SK-N-SH treated with all-trans-retinoic acid at 6 μM for 48 hours (cell line): Measurements from ENCODE around the gene PODXL.

ENCODE experiments used
- ATAC-seq: fragments of 200-7000 bp; cut with Tn5 transposase; 3 replicates; pipeline ENCODE4 v1.9.1; 2020; ENCODE audit warnings: mild to moderate bottlenecking, moderate library complexity
- ARNTL ChIP-seq: fragments of 450-650 bp; formaldehyde crosslinking; IDR thresholded peaks from 2 replicates; pipeline ENCODE4 v1.5.0; 2020; ENCODE audit warnings: low read depth, mild to moderate bottlenecking, moderate library complexity, borderline replicate concordance
- BACH2 ChIP-seq: fragments of 250-450 bp; sonication (Bioruptor Pico); IDR thresholded peaks from 2 replicates; pipeline ENCODE4 v1.9.0; 2021; ENCODE audit warnings: mild to moderate bottlenecking, borderline replicate concordance
- CSDC2 ChIP-seq: fragments of 250-450 bp; sonication (Bioruptor Pico); IDR thresholded peaks from 2 replicates; pipeline ENCODE4 v1.5.0; 2020; ENCODE audit warnings: mild to moderate bottlenecking, moderate library complexity
- ESRRG ChIP-seq: fragments of 250-450 bp; sonication (Bioruptor Pico); IDR thresholded peaks from 2 replicates; pipeline ENCODE4 v1.6.1; 2021; ENCODE audit warnings: mild to moderate bottlenecking
- GLIS3 ChIP-seq: fragments of 250-450 bp; sonication (Bioruptor Pico); IDR thresholded peaks from 2 replicates; pipeline ENCODE4 v1.5.0; 2020; ENCODE audit warnings: mild to moderate bottlenecking, moderate library complexity
- ISL1 ChIP-seq: fragments of 250-450 bp; sonication (Bioruptor Pico); IDR thresholded peaks from 2 replicates; pipeline ENCODE4 v2.1.2; 2022; ENCODE audit warnings: mild to moderate bottlenecking, moderate library complexity
- OSR1 ChIP-seq: fragments of 250-450 bp; sonication (Bioruptor Pico); IDR thresholded peaks from 2 replicates; pipeline ENCODE4 v1.8.0; 2022; ENCODE audit warnings: moderate library complexity, mild to moderate bottlenecking, inconsistent platforms
- PPARA ChIP-seq: fragments of 250-450 bp; sonication (Bioruptor Pico); IDR thresholded peaks from 2 replicates; pipeline ENCODE4 v1.5.0; 2020; ENCODE audit warnings: mild to moderate bottlenecking, borderline replicate concordance
- RARB ChIP-seq: fragments of 250-450 bp; sonication (Bioruptor Pico); IDR thresholded peaks from 2 replicates; pipeline ENCODE4 v1.8.0; 2021; ENCODE audit warnings: mild to moderate bottlenecking, moderate library complexity
- SNAI2 ChIP-seq: fragments of 250-450 bp; sonication (Bioruptor Pico); IDR thresholded peaks from 2 replicates; pipeline ENCODE4 v1.5.0; 2020; ENCODE audit warnings: mild to moderate bottlenecking, moderate library complexity
- TCF4 ChIP-seq: fragments of 250-450 bp; sonication (Bioruptor Pico); IDR thresholded peaks from 2 replicates; pipeline ENCODE4 v1.8.0; 2021; ENCODE audit warnings: mild to moderate bottlenecking, moderate library complexity, borderline replicate concordance
- TOX ChIP-seq: fragments of 250-450 bp; sonication (Bioruptor Pico); IDR thresholded peaks from 2 replicates; pipeline ENCODE4 v1.8.0; 2021; ENCODE audit warnings: mild to moderate bottlenecking, moderate library complexity, borderline replicate concordance
- ZC3H10 ChIP-seq: fragments of 250-450 bp; sonication (Bioruptor Pico); IDR thresholded peaks from 2 replicates; pipeline ENCODE4 v1.5.1; 2021; ENCODE audit warnings: mild to moderate bottlenecking, moderate library complexity
- ZFP3 ChIP-seq: fragments of 250-450 bp; sonication (Bioruptor Pico); IDR thresholded peaks from 2 replicates; pipeline ENCODE4 v1.5.0; 2020; ENCODE audit warnings: mild to moderate bottlenecking, moderate library complexity
- ZFP30 ChIP-seq: fragments of 450-650 bp; formaldehyde crosslinking; IDR thresholded peaks from 2 replicates; pipeline ENCODE4 v1.5.0; 2022; ENCODE audit warnings: mild to moderate bottlenecking, moderate library complexity
- ZNF565 ChIP-seq: fragments of 450-650 bp; formaldehyde crosslinking; conservative IDR thresholded peaks from 2 replicates; pipeline ENCODE4 v1.5.0; 2020; ENCODE audit warnings: low read depth, mild to moderate bottlenecking, moderate library complexity
- ZNF70 ChIP-seq: fragments of 450-650 bp; formaldehyde crosslinking; IDR thresholded peaks from 2 replicates; pipeline ENCODE4 v1.5.0; 2020; ENCODE audit warnings: mild to moderate bottlenecking, moderate library complexity
- ZNF8 ChIP-seq: fragments of 450-650 bp; formaldehyde crosslinking; IDR thresholded peaks from 2 replicates; pipeline ENCODE4 v1.5.0; 2020; ENCODE audit warnings: mild to moderate bottlenecking, moderate library complexity
- TF ChIP-seq, protein P1 (sequence below): fragments of 250-450 bp; sonication (Bioruptor Pico); IDR thresholded peaks from 2 replicates; pipeline ENCODE4 v1.5.1; 2021; ENCODE audit warnings: mild to moderate bottlenecking, moderate library complexity
- TF ChIP-seq, protein P2 (sequence below): fragments of 250-450 bp; sonication (Bioruptor Pico); IDR thresholded peaks from 2 replicates; pipeline ENCODE4 v1.5.1; 2020; ENCODE audit warnings: low read depth, mild to moderate bottlenecking, moderate library complexity
- TF ChIP-seq, protein P3 (sequence below): fragments of 250-450 bp; sonication (Bioruptor Pico); IDR thresholded peaks from 2 replicates; pipeline ENCODE4 v1.5.0; 2020; ENCODE audit warnings: mild to moderate bottlenecking, moderate library complexity
- TF ChIP-seq, protein P4 (sequence below): fragments of 250-450 bp; sonication (Bioruptor Pico); IDR thresholded peaks from 2 replicates; pipeline ENCODE4 v1.8.0; 2021; ENCODE audit warnings: low read depth, mild to moderate bottlenecking, moderate library complexity, borderline replicate concordance
- TF ChIP-seq, protein P5 (sequence below): fragments of 250-450 bp; sonication (Bioruptor Pico); IDR thresholded peaks from 2 replicates; pipeline ENCODE4 v1.8.0; 2020; ENCODE audit warnings: mild to moderate bottlenecking, moderate library complexity, borderline replicate concordance

The PODXL gene

DNA sequence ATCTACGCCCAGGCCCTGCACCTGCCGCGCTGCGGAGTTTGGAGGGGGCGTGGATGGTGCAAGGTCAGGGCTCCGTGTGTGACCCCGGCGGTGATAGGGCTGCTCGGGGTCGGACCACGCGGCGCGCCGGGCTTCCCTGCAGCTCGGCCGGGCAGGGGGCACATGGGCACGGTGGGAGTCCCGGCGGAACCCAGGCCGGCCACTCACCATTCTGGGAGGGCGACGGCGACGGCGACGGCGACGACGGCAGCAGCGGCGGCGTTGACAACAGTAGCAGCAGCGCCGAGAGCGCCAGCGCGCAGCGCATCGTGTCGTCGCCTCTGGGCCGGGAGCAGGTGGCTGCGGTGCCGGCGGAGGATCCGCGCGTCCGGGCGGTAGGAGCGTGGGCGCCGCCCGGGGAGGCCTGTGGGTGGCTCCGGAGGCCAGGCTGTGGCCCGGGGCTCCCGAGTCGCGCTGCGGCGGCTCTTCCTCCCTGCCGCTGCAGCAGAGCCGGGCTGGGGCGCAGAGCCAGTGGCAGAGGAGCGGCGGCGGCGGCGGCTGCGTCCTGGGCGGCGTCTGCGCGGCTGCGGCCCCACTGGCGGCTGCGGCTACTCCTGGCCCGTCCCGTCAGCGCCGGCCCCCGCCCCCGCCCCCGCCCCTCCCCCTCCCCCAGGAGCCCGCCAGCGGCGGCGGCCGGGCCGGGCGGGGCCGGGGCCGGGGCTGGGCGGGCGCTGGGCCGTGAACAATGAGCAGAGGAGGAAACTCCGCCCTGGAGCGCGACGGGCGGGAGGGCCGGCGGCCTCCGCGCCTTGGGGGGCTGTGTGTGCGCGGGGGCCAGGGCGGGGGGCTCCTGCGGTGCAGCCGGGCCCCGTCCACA is at the start of gene PODXL:
TSS of gene PODXL (minus strand) at position 576 of the 856 bp plus-strand sequence. CDS start at position 307, 269 bp downstream.
- peak; percentile 76 for ATAC-seq
- TF ChIP-seq TCF4 (CRISPR knock-in tag) (no peak), SNAI2 (CRISPR knock-in tag) (0 out of 2 replicates have a peak, but pooled peaks have one; percentile 68)

DNA sequence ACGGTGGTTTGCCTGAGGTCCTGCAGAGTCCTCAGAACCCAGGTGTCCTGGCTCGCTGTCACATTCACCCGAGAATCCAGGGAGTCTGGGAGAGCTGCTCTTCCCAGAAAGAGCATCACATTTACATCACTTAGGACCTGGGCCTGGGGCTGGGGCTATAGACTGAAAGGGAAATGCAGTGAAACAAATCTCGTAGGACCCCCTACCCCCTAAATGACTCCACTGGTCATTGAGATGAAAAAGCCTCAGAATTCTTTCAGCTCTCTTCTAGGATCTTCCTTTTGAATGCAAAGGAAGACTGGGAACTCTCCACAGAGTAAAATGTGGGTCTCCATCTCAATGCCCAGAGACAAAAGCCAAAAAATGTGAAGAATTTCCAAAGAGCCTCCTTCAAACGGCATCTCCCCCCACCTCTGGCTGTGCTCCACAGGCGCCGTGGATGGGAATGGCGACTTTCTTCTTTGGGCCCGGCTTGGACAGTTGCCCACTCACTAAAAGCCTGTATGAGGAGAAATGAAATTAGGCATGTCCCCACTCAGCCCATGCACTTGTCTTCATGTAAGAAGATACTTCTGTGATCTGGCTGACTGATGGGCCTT is 49.0 kb upstream of the PODXL start:
- ATAC-seq = peak; percentile 53

DNA sequence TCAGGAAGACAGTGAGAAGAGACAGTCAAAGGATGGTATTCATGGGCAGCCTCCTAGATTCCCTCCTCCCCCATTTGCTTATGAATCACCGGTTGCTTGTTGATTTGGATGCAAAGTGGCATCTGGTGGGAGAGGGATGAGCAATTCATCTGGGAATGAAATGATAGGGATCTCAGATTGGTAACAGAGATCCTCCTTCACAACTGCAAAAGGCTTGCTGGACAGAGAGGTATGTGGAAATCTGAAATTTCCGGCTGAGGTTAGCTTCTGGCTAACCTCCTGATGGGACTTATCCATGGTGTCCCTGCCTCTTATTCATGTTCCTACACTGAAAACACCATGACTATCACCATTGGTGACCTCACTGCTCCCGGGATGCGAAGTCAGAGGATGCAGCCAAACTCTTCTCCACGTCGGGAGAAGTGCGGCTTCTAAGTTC is 48.4 kb upstream of the PODXL start:
- TF ChIP-seq GLIS3 (CRISPR knock-in tag) (no peak), ZFP30 (CRISPR knock-in tag) (peak; percentile 52; the same call in 1 of the 2 replicates), ZNF70 (no peak), ISL1 (CRISPR knock-in tag) (peak; percentile 77), SNAI2 (CRISPR knock-in tag) (no peak), ESRRG (CRISPR knock-in tag) (no peak), PPARA (CRISPR knock-in tag) (no peak), RARB (CRISPR knock-in tag) (peak; percentile 55; the same call in 1 of the 2 replicates), OSR1 (CRISPR knock-in tag) (no peak), TOX (CRISPR knock-in tag) (peak; percentile 59; the same call in 1 of the 2 replicates), ZC3H10 (no peak; the same call in 1 of the 2 replicates), ARNTL (CRISPR knock-in tag) (no peak), TCF4 (CRISPR knock-in tag) (no peak), BACH2 (CRISPR knock-in tag) (no peak), ZNF565 (no peak), CSDC2 (no peak), ZFP3 (peak; percentile 38; the same call in 1 of the 2 replicates), ZNF8 (CRISPR knock-in tag) (0 out of 2 replicates have a peak, but pooled peaks have one; percentile 28)
- TF ChIP-seq, protein P1, sequence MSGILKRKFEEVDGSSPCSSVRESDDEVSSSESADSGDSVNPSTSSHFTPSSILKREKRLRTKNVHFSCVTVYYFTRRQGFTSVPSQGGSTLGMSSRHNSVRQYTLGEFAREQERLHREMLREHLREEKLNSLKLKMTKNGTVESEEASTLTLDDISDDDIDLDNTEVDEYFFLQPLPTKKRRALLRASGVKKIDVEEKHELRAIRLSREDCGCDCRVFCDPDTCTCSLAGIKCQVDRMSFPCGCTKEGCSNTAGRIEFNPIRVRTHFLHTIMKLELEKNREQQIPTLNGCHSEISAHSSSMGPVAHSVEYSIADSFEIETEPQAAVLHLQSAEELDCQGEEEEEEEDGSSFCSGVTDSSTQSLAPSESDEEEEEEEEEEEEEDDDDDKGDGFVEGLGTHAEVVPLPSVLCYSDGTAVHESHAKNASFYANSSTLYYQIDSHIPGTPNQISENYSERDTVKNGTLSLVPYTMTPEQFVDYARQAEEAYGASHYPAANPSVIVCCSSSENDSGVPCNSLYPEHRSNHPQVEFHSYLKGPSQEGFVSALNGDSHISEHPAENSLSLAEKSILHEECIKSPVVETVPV (CRISPR knock-in tag) = no peak
- TF ChIP-seq, protein P2, sequence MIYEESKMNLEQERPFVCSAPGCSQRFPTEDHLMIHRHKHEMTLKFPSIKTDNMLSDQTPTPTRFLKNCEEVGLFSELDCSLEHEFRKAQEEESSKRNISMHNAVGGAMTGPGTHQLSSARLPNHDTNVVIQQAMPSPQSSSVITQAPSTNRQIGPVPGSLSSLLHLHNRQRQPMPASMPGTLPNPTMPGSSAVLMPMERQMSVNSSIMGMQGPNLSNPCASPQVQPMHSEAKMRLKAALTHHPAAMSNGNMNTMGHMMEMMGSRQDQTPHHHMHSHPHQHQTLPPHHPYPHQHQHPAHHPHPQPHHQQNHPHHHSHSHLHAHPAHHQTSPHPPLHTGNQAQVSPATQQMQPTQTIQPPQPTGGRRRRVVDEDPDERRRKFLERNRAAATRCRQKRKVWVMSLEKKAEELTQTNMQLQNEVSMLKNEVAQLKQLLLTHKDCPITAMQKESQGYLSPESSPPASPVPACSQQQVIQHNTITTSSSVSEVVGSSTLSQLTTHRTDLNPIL (CRISPR knock-in tag) = no peak
- TF ChIP-seq, protein P3, sequence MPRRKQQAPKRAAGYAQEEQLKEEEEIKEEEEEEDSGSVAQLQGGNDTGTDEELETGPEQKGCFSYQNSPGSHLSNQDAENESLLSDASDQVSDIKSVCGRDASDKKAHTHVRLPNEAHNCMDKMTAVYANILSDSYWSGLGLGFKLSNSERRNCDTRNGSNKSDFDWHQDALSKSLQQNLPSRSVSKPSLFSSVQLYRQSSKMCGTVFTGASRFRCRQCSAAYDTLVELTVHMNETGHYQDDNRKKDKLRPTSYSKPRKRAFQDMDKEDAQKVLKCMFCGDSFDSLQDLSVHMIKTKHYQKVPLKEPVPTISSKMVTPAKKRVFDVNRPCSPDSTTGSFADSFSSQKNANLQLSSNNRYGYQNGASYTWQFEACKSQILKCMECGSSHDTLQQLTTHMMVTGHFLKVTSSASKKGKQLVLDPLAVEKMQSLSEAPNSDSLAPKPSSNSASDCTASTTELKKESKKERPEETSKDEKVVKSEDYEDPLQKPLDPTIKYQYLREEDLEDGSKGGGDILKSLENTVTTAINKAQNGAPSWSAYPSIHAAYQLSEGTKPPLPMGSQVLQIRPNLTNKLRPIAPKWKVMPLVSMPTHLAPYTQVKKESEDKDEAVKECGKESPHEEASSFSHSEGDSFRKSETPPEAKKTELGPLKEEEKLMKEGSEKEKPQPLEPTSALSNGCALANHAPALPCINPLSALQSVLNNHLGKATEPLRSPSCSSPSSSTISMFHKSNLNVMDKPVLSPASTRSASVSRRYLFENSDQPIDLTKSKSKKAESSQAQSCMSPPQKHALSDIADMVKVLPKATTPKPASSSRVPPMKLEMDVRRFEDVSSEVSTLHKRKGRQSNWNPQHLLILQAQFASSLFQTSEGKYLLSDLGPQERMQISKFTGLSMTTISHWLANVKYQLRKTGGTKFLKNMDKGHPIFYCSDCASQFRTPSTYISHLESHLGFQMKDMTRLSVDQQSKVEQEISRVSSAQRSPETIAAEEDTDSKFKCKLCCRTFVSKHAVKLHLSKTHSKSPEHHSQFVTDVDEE (CRISPR knock-in tag) = no peak
- TF ChIP-seq, protein P4, sequence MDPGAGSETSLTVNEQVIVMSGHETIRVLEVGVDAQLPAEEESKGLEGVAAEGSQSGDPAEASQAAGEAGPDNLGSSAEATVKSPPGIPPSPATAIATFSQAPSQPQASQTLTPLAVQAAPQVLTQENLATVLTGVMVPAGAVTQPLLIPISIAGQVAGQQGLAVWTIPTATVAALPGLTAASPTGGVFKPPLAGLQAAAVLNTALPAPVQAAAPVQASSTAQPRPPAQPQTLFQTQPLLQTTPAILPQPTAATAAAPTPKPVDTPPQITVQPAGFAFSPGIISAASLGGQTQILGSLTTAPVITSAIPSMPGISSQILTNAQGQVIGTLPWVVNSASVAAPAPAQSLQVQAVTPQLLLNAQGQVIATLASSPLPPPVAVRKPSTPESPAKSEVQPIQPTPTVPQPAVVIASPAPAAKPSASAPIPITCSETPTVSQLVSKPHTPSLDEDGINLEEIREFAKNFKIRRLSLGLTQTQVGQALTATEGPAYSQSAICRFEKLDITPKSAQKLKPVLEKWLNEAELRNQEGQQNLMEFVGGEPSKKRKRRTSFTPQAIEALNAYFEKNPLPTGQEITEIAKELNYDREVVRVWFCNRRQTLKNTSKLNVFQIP (CRISPR knock-in tag) = peak; percentile 58; the same call in 1 of the 2 replicates
- TF ChIP-seq, protein P5, sequence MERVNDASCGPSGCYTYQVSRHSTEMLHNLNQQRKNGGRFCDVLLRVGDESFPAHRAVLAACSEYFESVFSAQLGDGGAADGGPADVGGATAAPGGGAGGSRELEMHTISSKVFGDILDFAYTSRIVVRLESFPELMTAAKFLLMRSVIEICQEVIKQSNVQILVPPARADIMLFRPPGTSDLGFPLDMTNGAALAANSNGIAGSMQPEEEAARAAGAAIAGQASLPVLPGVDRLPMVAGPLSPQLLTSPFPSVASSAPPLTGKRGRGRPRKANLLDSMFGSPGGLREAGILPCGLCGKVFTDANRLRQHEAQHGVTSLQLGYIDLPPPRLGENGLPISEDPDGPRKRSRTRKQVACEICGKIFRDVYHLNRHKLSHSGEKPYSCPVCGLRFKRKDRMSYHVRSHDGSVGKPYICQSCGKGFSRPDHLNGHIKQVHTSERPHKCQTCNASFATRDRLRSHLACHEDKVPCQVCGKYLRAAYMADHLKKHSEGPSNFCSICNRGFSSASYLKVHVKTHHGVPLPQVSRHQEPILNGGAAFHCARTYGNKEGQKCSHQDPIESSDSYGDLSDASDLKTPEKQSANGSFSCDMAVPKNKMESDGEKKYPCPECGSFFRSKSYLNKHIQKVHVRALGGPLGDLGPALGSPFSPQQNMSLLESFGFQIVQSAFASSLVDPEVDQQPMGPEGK = peak; percentile 83; the same call in 1 of the 2 replicates
- TF ChIP-seq, all 23 proteins: peak for 8
- peak; percentile 82 for ATAC-seq

More for the DNA sequence above, 49.0 kb upstream of the PODXL start:
- TF ChIP-seq ISL1 (CRISPR knock-in tag) (peak; percentile 90), ARNTL (CRISPR knock-in tag) (no peak)
